HepG2 (cell line): Measurements from ENCODE around the gene PIK3CD. TPM values are rescaled to one million over a fixed set of nuclear protein-coding genes. Genes with fewer than 3 reads are reported as not detected.

Source experiments
- AHR ChIP-seq: IDR thresholded peaks from 2 replicates; pipeline ENCODE4 v1.6.1; 2018; ENCODE audit warnings: missing genetic modification reagents, missing compliant biosample characterization
- GABPB1 ChIP-seq: IDR thresholded peaks from 2 replicates; pipeline ENCODE4 v1.6.1; 2016; ENCODE audit warnings: mild to moderate bottlenecking, missing genetic modification reagents, moderate library complexity, missing compliant biosample characterization
- GFI1 ChIP-seq: sonication (generic); formaldehyde crosslinking; IDR thresholded peaks from 2 replicates; pipeline ENCODE4 v1.5.0; 2020; ENCODE audit warnings: missing genetic modification reagents, mild to moderate bottlenecking, borderline replicate concordance
- GTF2F1 ChIP-seq: fragments of 150-350 bp; IDR thresholded peaks from 2 replicates; pipeline ENCODE4 v1.6.1; 2014; ENCODE audit warnings: low read length
- HINFP ChIP-seq: sonication (generic); formaldehyde crosslinking; IDR thresholded peaks from 2 replicates; pipeline ENCODE4 v1.4.0; 2020; ENCODE audit warnings: low read depth, mild to moderate bottlenecking, missing genetic modification reagents
- HOXA5 ChIP-seq: sonication (generic); formaldehyde crosslinking; IDR thresholded peaks from 2 replicates; pipeline ENCODE4 v1.4.0; 2020; ENCODE audit warnings: missing genetic modification reagents
- LRRFIP1 ChIP-seq: sonication (generic); formaldehyde crosslinking; conservative IDR thresholded peaks from 2 replicates; pipeline ENCODE4 v1.4.0; 2020; ENCODE audit warnings: missing genetic modification reagents
- MYPOP ChIP-seq: sonication (generic); formaldehyde crosslinking; IDR thresholded peaks from 2 replicates; pipeline ENCODE4 v1.8.1; 2023; ENCODE audit warnings: mild to moderate bottlenecking, moderate library complexity, missing genetic modification reagents
- POLR2AphosphoS5 ChIP-seq: IDR thresholded peaks from 2 replicates; pipeline ENCODE4 v1.6.1; 2012; ENCODE audit warnings: low read depth, low read length
- TARDBP ChIP-seq: sonication (generic); formaldehyde crosslinking; IDR thresholded peaks from 2 replicates; pipeline ENCODE4 v1.8.0; 2022; ENCODE audit warnings: mild to moderate bottlenecking, missing genetic modification reagents
- TOE1 ChIP-seq: sonication (generic); formaldehyde crosslinking; IDR thresholded peaks from 2 replicates; pipeline ENCODE4 v1.4.0; 2020; ENCODE audit warnings: mild to moderate bottlenecking, missing genetic modification reagents
- ZFX ChIP-seq: sonication (generic); formaldehyde crosslinking; IDR thresholded peaks from 2 replicates; pipeline ENCODE4 v1.4.0; 2020; ENCODE audit warnings: mild to moderate bottlenecking, low read depth, missing genetic modification reagents, moderate library complexity
- ZFY ChIP-seq: sonication (generic); formaldehyde crosslinking; IDR thresholded peaks from 2 replicates; pipeline ENCODE4 v1.4.0; 2020; ENCODE audit warnings: missing genetic modification reagents
- ZMYM2 ChIP-seq: sonication (generic); formaldehyde crosslinking; IDR thresholded peaks from 2 replicates; pipeline ENCODE4 v1.8.0; 2022; ENCODE audit warnings: mild to moderate bottlenecking, missing genetic modification reagents
- ZNF142 ChIP-seq: sonication (generic); formaldehyde crosslinking; IDR thresholded peaks from 2 replicates; pipeline ENCODE4 v1.4.0; 2020; ENCODE audit warnings: missing genetic modification reagents
- ZNF337 ChIP-seq: sonication (generic); formaldehyde crosslinking; IDR thresholded peaks from 2 replicates; pipeline ENCODE4 v1.5.1; 2020; ENCODE audit warnings: missing genetic modification reagents, low read depth, mild to moderate bottlenecking, borderline replicate concordance
- ZNF772 ChIP-seq: sonication (generic); formaldehyde crosslinking; IDR thresholded peaks from 2 replicates; pipeline ENCODE4 v1.5.0; 2020; ENCODE audit warnings: mild to moderate bottlenecking, missing genetic modification reagents
- polyA plus RNA-seq, 8 experiments: library from polyadenylated mRNA; depleted of rRNA in 3 of 8; stranded (reverse) in 7 of 8; unstranded in 1 of 8; fragments of >200 nt; fragmentation: Illumina TruSeq in 4 of 8; extraction: Trizol in 4 of 8; gene quantifications; 2 replicates each; pipeline versions ENCODE4 v1.2.1 to v1.2.3, GENCODE V29; 2011 to 2016; ENCODE audit warnings: low read depth in 4 of 8, missing spikeins in 1 of 8, mixed read lengths in 1 of 8; ENCODE audit not compliant: insufficient read depth in 1 of 8
- total RNA-seq, 5 experiments: library from RNA; depleted of rRNA; stranded (reverse); fragments of >200 nt; fragmentation: Illumina TruSeq; extraction: Trizol; gene quantifications; 2 replicates each; pipeline ENCODE4 v1.2.3, GENCODE V29; 2016; ENCODE audit warnings: low read depth in 1 of 5

Gene PIK3CD
- total and polyA plus RNA-seq, 2 of the 13 experiments (the other 11 are each of a cell fraction or from before 2014, with no cell fraction given): 7.1 to 10.0 TPM

GRCh38 chr1:9717193-9718005 lies 65.9 kb downstream of the PIK3CD start (continued):
- TF ChIP-seq ZNF772 (CRISPR knock-in tag) (peak; percentile 79; the same call in 1 of the 2 replicates), ZFX (CRISPR knock-in tag) (peak; percentile 97), GABPB1 (CRISPR knock-in tag) (peak; percentile 89), AHR (no peak), ZNF337 (CRISPR knock-in tag) (no peak), LRRFIP1 (no peak), MYPOP (CRISPR knock-in tag) (no peak; the same call in 1 of the 2 replicates), HINFP (peak; percentile 83), POLR2AphosphoS5 (peak; percentile 83), ZNF142 (CRISPR knock-in tag) (no peak), GFI1 (no peak), TARDBP (CRISPR knock-in tag) (peak; percentile 84; the same call in 1 of the 2 replicates), HOXA5 (CRISPR knock-in tag) (no peak; the same call in 1 of the 2 replicates), GTF2F1 (0 out of 2 replicates have a peak, but pooled peaks have one; percentile 23), TOE1 (CRISPR knock-in tag) (peak; percentile 52; the same call in 1 of the 2 replicates), ZMYM2 (CRISPR knock-in tag) (peak; percentile 25; the same call in 1 of the 2 replicates), ZFY (peak; percentile 86)
